Middle frontal gyrus (tissue), 1 donor: ENCODE data around the gene NLRC4.
"Not testable (repeated sequence)": the region's sequence is repeated elsewhere in the genome, so short reads cannot be mapped to it uniquely, and the experiment has no call there.

Source experiments
- DNase-seq: peaks from one replicate; pipeline ENCODE4 v3.0.0-alpha.2; 2015; ENCODE audit warnings: low spot score; ENCODE audit errors: extremely low spot score

The NLRC4 gene

DNA sequence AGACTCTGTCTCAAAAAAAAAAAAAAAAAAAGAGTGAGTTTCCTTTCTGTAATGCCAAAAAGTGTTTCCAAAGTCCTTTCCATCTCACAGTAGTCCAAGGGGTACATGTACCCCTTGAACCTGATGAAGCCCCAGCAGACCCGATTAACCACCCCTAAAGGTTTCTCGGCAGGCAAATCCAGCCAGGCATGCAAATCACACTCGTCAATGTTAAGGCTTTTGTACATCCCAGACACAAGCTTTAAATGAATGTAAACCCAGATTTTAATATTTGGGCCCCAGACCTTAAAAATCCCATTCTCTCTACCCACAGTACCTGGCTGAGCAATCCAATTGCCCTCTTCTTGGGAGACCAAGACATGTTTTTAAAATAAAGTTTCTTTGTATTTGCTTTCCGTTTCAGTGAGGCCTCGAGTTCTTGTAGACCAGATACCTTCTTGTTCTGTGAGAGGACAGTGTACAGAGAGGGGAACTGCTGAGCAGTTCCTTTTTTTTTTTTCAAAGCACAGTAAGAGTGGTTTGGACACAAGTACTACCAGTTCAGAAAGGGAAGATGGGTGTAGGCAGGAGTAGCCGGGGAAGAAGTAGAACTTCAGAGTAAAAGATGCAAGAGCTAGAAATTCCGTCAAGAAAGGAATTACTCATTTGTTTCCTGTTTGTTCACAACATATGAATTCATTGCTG, at the start of gene NLRC4:
NLRC4 (minus strand) TSS at position 465 of the 684 bp plus-strand sequence. CDS start 8,111 bp downstream, outside the sequence.
- DNase-seq = no peak

- no peak for DNase-seq
These were observed 45.9 kb upstream of the NLRC4 start for GRCh38 chr2:32310577-32310976.

DNA sequence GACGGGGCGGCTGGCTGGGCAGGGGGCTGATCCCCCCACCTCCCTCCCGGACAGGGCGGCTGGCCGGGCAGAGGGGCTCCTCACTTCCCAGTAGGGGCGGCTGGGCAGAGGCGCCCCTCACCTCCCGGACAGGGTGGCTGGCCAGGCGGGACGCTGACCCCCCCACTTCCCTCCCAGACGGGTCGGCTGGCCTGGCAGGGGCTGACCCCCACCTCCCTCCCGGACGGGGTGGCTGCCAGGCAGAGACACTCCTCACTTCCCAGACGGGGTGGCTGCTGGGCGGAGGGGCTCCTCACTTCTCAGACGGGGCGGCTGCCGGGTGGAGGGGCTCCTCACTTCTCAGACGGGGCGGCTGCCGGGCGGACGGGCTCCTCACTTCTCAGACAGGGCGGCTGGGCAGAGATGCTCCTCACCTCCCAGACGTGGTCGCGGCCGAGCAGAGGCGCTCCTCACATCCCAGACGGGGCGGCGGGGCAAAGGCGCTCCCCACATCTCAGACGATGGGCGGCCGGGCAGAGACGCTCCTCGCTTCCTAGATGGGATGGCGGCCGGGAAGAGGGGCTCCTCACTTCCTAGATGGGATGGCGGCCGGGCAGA, 29.4 kb upstream of the NLRC4 start:
- not testable (repeated sequence) for DNase-seq

DNA sequence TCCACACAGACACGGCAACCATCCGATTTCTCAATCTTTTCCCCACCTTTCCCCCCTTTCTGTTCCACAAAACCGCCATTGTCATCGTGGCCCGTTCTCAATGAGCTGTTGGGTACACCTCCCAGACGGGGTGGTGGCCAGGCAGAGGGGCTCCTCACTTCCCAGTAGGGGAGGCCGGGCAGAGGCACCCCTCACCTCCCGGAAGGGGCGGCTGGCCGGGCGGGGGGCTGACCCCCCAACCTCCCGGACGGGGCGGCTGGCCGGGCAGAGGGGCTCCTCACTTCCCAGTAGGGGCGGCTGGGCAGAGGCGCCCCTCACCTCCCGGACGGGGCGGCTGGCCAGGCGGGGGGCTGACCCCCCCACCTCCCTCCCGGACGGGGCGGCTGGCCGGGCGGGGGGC, 28.8 kb upstream of the NLRC4 start:
- not testable (repeated sequence) for DNase-seq

GRCh38 chr2:32291746-32292145, 27.1 kb upstream of the NLRC4 start:
- DNase-seq = no peak

- DNase-seq = no peak
These were observed 25.3 kb upstream of the NLRC4 start for GRCh38 chr2:32290000-32290339.

DNA sequence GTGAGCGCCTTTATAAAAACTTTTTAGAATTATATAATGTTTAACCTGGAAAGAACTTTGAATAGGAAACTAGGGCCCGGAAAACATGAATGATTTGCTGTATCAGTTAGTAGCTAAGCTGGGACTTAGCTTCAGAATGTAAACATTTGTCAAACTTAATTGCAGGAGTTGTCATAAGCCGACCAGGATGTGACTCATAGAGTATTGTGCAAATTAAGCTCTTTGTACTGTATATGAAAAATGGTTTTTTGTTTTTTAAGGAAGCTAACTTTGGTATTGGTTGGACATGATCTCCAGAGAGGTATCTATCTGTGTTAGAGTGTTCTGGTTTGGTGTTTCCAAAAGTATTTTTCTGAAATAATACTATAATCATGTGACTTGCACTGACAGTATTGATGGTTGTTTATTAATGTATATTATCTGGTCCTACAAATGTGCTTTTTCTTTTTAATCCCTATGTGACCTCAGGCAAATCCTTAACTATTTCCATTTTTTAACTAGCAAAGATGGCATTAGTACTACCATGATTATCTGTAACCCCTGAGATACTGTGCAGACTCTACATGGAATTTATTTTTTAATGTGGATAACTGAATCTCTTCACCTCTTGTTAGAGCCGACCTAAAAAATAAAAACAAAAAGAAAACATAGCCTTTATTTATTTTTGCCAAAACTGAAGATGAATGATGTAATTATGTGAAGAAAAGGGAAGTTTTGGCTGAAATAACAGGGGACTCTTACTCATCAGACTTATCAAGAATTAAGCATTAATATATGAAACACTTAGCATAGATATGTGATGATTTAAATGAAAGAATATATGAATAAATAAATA, 24.7 kb upstream of the NLRC4 start:
- DNase-seq = no peak

DNA sequence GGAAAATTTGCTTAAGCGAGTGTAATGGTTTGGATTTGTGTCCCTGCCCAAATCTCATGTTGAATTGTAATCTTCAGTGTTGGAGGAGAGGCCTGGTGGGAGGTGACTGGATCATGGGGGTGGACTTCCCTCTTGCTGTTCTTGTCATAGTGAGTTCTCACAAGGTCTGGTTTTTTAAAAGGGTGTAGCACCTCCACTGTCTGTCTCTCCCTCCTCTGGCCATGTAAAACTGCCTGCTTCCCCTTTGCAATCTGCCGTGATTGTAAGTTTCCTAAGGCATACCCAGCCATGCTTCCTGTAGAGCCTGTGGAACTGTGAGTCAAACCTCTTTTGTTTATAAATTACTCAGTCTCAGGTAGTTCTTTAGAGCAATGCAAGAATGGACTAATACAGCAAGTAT, 19.6 kb upstream of the NLRC4 start:
- DNase-seq = no peak

DNA sequence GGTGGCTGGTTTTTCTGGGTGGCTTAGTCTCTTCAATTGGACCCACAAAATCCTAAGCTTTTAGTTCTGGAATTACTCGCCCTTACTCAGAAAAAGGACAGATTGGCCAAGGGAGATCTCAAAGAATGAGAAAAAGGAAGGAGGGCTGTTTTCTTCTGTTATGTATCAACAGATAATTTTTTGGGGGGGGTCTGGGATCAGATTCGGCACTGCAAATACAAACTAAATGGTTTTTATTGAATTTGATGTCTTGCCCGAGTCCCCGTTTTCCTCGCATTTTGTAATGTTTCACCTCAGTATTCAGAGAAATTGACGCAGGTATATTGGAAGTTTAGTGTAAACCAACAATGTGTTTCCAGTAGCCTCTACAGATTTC, 13.8 kb upstream of the NLRC4 start:
- DNase-seq = no peak

DNA sequence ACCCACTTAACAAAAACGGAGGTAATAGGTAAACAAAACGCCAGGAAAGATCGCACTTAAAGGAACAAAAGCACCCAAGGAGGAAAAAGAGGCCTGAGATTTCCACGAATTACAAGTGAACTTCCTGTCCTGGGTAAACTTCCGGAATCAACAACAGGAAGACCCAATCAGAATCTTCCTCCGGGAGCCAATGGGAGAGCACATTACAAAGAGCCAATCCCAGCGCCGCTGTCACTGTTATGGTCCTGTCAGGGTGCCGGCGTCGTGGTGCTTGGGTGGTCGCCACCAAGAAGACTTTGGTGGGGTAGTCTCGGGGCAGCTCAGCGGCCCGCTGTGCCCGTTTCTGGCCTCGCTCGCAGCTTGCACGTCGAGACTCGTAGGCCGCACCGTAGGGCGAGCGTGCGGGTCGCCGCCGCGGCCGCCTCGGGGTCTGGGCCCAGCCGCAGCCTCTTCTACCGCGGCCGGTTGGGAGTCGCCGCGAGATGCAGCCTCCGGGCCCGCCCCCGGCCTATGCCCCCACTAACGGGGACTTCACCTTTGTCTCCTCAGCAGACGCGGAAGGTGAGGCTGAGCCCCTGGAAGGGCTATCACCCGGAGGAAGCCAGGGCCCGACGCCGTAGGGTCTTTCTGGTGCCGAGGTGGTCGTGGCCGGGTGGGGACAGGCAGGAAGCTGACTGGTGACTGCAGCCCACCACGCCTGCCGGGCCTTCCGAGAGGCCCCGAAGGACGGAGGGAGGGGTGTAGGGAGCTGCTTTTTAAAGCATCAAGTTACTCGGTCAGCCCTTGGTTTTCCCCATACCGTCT, 13.2 kb upstream of the NLRC4 start, which contains the start of gene YIPF4:
YIPF4 (plus strand) TSS at position 231 of the 804 bp plus-strand sequence; CDS start at position 483, 252 bp downstream.
- DNase-seq = peak; percentile 84

DNA sequence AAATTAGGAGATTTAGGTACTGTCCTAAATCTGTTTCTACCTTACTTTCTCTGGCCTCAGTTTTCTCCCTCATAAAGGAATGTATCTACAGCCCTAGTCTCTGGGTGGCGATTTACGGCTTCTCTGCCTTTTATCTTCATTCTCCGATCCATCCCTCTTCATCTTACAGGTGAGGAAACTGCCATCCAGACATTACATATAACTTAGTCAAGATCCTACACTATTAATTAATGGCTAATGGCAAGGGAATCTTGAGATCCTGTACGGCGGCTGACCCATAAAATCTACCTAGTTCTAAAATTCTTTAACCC, 12.6 kb upstream of the NLRC4 start:
- no peak for DNase-seq

DNA sequence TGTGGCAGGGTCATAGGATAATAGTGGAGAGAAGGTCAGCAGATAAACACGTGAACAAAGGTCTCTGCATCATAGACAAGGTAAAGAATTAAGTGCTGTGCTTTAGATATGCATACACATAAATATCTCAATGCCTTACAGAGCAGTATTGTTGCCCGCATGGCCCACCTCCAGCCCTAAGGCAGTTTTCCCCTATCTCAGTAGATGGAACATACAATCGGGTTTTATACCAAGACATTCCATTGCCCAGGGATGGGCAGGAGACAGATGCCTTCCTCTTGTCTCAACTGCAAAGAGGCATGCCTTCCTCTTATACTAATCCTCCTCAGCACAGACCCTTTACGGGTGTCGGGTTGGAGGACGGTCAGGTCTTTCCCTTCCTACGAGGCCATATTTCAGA, 11.1 kb upstream of the NLRC4 start:
- DNase-seq = not testable (repeated sequence)

DNA sequence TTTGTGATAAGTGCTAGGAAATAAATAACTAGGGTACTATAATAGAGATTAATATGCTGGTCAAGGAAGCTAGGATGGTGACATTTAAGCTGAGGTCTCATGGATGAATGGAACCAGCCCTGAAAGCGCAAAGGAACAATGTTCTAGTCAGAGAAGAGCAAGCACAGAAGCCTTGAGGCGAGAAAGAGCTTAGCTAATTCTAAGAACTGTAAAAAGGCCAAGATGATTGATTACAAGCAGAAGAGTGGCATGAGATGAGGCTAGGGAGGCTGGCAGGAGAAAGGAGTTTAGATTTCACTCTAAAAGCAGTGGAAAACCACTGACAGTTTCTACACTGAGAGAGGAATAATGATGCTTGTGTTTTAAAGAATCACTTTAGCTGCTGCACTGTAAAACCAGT, 9.6 kb upstream of the NLRC4 start:
- DNase-seq = no peak

- no peak for DNase-seq
These were observed 7.6 kb upstream of the NLRC4 start for GRCh38 chr2:32272279-32272678.

DNA sequence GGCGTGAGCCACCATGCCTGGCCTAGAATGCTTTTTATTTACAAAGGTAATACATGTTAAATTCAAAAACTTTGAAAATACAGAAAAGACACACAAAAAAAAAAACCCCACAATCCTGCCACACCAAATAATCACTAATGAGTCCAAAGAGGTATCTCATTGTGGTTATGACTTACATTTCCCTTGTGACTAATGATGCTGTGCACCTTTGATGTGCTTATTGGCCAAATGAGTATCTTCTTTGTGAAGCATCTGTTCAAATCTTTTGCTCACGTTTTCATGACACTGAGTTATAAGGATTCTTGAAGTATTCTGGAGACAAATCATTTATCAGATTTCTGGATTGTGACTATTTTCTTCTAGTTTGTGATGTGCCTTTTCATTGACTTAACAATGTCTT, 6.4 kb upstream of the NLRC4 start:
- DNase-seq = no peak

- no peak for DNase-seq
These were observed 2.6 kb downstream of the NLRC4 start for GRCh38 chr2:32262105-32262504.

- DNase-seq = no peak
These were observed 4.3 kb downstream of the NLRC4 start for GRCh38 chr2:32260376-32260775.

DNA sequence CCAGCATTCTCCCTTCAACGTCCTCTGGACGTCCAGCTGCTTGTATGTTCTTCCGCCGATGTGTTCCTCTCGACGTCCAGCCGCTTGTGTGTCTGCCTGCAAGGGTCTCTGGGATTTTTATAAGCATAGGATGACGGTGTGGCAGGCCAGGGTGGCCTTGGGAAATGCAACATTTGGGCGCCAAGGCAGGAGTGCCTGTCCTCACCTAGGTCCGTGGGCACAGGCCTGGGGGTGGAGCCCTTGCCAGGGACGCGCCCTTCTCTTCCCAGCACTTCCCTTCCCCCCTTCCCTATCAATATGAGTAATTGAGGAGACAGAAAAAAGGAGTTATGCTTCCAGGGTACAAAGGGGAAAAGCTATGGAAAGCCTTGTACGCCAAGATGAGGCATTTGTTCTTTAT, 6.4 kb downstream of the NLRC4 start:
- no peak for DNase-seq

GRCh38 chr2:32250290-32250689, 14.4 kb downstream of the NLRC4 start:
- no peak for DNase-seq

DNA sequence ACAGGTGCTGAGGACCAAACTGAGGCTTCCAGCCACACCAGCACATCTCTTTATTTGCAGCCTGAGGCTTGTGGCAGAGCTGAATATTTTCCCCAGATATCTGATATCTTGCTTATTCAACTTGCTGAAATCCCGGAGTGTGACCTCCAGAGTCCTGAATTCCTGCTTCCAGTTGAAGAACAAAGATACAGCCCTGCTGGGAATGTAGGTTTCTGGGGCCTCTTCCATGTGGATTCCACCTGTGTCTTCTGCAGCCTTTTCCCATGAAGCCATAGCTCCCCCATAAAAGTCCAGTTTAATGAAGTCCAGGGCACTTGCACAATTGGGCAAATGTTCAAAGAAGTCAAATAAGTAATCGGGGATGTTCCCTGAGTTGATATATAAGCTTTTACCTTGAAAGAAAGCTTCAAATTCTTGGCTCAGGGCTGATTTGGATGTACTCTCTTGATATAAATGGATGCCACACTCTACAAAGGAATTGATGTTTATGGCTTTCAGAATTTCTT, 14.9 kb downstream of the NLRC4 start:
- no peak for DNase-seq

- DNase-seq = no peak
These were observed 16.4 kb downstream of the NLRC4 start for GRCh38 chr2:32248299-32248698.

DNA sequence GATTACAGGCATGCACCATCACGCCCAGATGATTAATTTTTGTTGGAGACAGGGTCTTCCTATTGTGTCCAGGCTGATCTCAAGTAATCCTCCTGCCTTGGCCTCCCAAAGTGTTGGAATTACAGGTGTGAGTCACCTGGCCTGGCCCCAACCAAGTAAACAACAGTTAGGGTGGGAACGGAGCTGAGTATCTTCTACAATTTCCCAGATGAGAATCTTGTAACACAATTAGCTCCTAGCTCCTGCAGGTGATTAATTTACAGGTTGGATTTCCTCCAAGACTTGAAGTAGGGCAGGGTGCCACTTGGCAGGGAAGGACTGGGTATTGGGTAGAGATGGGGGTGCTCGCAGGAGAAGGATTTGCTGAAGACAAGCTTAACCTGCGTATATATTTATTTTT, 17.8 kb downstream of the NLRC4 start:
- DNase-seq = no peak
